ENCODE measurements around the gene DSN1. TPM values are rescaled to one million over a fixed set of nuclear protein-coding genes. Genes with fewer than 3 reads are reported as not detected.

The DSN1 gene
- total and polyA plus RNA-seq, 2 donors (not counting 3 experiments of a cell fraction or from before 2014, with no cell fraction given), result 11.0 to 25.0 TPM

GRCh38 chr20:36796117-36796516, 22.6 kb upstream of the DSN1 start:
- H3K9ac ChIP-seq (replicated peaks; ENCODE audit: extremely low read depth, insufficient read depth, low read length), result no peak overlapping the region
- dilution Hi-C loops (cut with MboI; ENCODE audit: extremely low pct_ligation_motif_present, low sequenced_read_pairs) (no loop called here), intact Hi-C loops (cut with micrococcal nuclease) (no loop called here)
- no peaks in the 10 kb centered on the region for H3K9me1 ChIP-seq (replicated peaks; ENCODE audit: control insufficient read depth, extremely low read depth, insufficient read depth, low read length)
- FAIRE-seq (no peak), DNase-seq (ENCODE audit: low read depth, low spot score) (no peak)
- TF ChIP-seq FOS (IDR thresholded peaks at IDR 0.05; ENCODE audit: borderline replicate concordance, insufficient read depth, low read length), result no peak
- TF ChIP-seq CTCF (IDR thresholded peaks at IDR 0.05; ENCODE audit: extremely low read depth in 1 of 2, insufficient read depth in 1 of 2, low read depth in 1 of 2, low read length in 2 of 2), result no peak
- TF ChIP-seq POLR2AphosphoS5 (IDR thresholded peaks at IDR 0.05; ENCODE audit: insufficient read depth, low read depth, low read length), result no peak
- H3K36me3 ChIP-seq (ENCODE audit: control insufficient read depth in 2 of 2, extremely low read depth in 1 of 2, insufficient read depth in 2 of 2, low read length in 2 of 2), result peaks cover 32 to 50% of the 10 kb centered on the region in 2 experiments
- no peaks in the 10 kb centered on the region for H4K20me1 ChIP-seq (replicated peaks; ENCODE audit: control insufficient read depth, extremely low read depth, insufficient read depth, low read length)
- H3K27me3 ChIP-seq (ENCODE audit: control insufficient read depth in 2 of 2, insufficient read depth in 2 of 2, low read length in 2 of 2), result no peaks in the 10 kb centered on the region
- POLR2A ChIA-PET, result no interaction called here
- no peaks in the 10 kb centered on the region for H3K9me3 ChIP-seq (replicated peaks; ENCODE audit: control insufficient read depth, insufficient read depth, low read length)
- no peak overlapping the region for H3K4me2 ChIP-seq (ENCODE audit: insufficient read depth, low read length)
- BruUV-seq (replicated peaks), result no TSS peak
- H2AFZ ChIP-seq (ENCODE audit: low read depth, low read length), result no peak overlapping the region
- H3K4me3 ChIP-seq (replicated peaks in 1 of 3; ENCODE audit: insufficient read depth in 1 of 3, low read depth in 1 of 3, low read length in 3 of 3), result no peak overlapping the region
- no peaks in the 10 kb centered on the region for H3K4me1 ChIP-seq (ENCODE audit: control insufficient read depth, extremely low read depth, insufficient read depth, low read length)
- CTCF ChIA-PET, result interaction anchor here (0.8 to 2.5 kb wide), 4 partner anchors 13 to 67 kb away, joined by 3 to 8 read pairs (median 4); a partner anchor contains a TSS
- H3K79me2 ChIP-seq (ENCODE audit: control insufficient read depth, insufficient read depth, low read length), result no peaks in the 10 kb centered on the region
- no peak overlapping the region for H3K27ac ChIP-seq (ENCODE audit: insufficient read depth, low read depth, low read length)

- no peak for DNase-seq (ENCODE audit: low read depth, low spot score)
- Histone ChIP-seq H3K4me3 (replicated peaks in 1 of 3; ENCODE audit: insufficient read depth in 1 of 3, low read depth in 1 of 3, low read length in 3 of 3) (no peak overlapping the region), H3K4me2 (ENCODE audit: insufficient read depth, low read length) (no peak overlapping the region), H3K36me3 (ENCODE audit: control insufficient read depth in 2 of 2, extremely low read depth in 1 of 2, insufficient read depth in 2 of 2, low read length in 2 of 2) (peaks cover 30 to 50% of the 10 kb centered on the region in 2 experiments), H3K9me1 (replicated peaks; ENCODE audit: control insufficient read depth, extremely low read depth, insufficient read depth, low read length) (no peaks in the 10 kb centered on the region), H3K27ac (ENCODE audit: insufficient read depth, low read depth, low read length) (no peak overlapping the region), H3K27me3 (ENCODE audit: control insufficient read depth in 2 of 2, insufficient read depth in 2 of 2, low read length in 2 of 2) (no peaks in the 10 kb centered on the region), H3K4me1 (ENCODE audit: control insufficient read depth, extremely low read depth, insufficient read depth, low read length) (no peaks in the 10 kb centered on the region), H3K79me2 (ENCODE audit: control insufficient read depth, insufficient read depth, low read length) (no peaks in the 10 kb centered on the region), H3K9ac (replicated peaks; ENCODE audit: extremely low read depth, insufficient read depth, low read length) (no peak overlapping the region), H4K20me1 (replicated peaks; ENCODE audit: control insufficient read depth, extremely low read depth, insufficient read depth, low read length) (no peaks in the 10 kb centered on the region), H2AFZ (ENCODE audit: low read depth, low read length) (no peak overlapping the region), H3K9me3 (replicated peaks; ENCODE audit: control insufficient read depth, insufficient read depth, low read length) (no peaks in the 10 kb centered on the region)
- dilution Hi-C loops (cut with MboI; ENCODE audit: extremely low pct_ligation_motif_present, low sequenced_read_pairs), result no loop called here
- TF ChIP-seq MYC (IDR thresholded peaks at IDR 0.05; ENCODE audit: low read depth, low read length) (no peak), POLR2A (IDR thresholded peaks at IDR 0.05; ENCODE audit: low read depth, low read length) (no peak), POLR2AphosphoS5 (IDR thresholded peaks at IDR 0.05; ENCODE audit: insufficient read depth, low read depth, low read length) (no peak), FOS (IDR thresholded peaks at IDR 0.05; ENCODE audit: borderline replicate concordance, insufficient read depth, low read length) (no peak), GATA2 (IDR thresholded peaks at IDR 0.05; ENCODE audit: insufficient read depth, insufficient read length, low read depth, low read length) (no peak), CTCF (IDR thresholded peaks at IDR 0.05; ENCODE audit: extremely low read depth in 1 of 2, insufficient read depth in 1 of 2, low read depth in 1 of 2, low read length in 2 of 2) (no peak), MAX (IDR thresholded peaks at IDR 0.05; ENCODE audit: insufficient read depth, insufficient read length) (no peak), JUN (IDR thresholded peaks at IDR 0.05; ENCODE audit: borderline replicate concordance, insufficient read depth, insufficient read length, low read depth) (no peak), EZH2 (IDR thresholded peaks at IDR 0.05; ENCODE audit: borderline replicate concordance, low read depth, low read length, severe bottlenecking) (no peak)
- ChIA-PET CTCF (interaction anchor here (0.8 to 2.5 kb wide), 4 partner anchors 13 to 68 kb away, joined by 3 to 8 read pairs (median 4); a partner anchor contains a TSS), POLR2A (interaction anchor here (0.6 kb wide), 1 partner anchor 18 kb away, joined by 4 read pairs; no protein-coding TSS in a partner anchor)
- intact Hi-C loops (cut with micrococcal nuclease), result no loop called here
- no TSS peak for BruUV-seq (replicated peaks)
- FAIRE-seq, result no peak
These were observed 22.1 kb upstream of the DSN1 start for GRCh38 chr20:36795691-36796090.
